Mucosa of gallbladder (tissue), 1 donor: ENCODE data around the gene ABCB9. TPM values are rescaled to one million over a fixed set of nuclear protein-coding genes. Genes with fewer than 3 reads are reported as not detected.
"Not testable (repeated sequence)": the region's sequence is repeated elsewhere in the genome, so short reads cannot be mapped to it uniquely, and the experiment has no call there.

Experiments used
- DNase-seq: peaks from one replicate; pipeline ENCODE4 v3.0.0-alpha.2; 2020; ENCODE audit warnings: low spot score
- total RNA-seq: library from RNA; stranded (reverse); gene quantifications from one replicate; pipeline ENCODE4 v1.2.1, GENCODE V29; 2021
- donor health status: DM: no; HTN: no; CAD: no.

ABCB9 gene
- total RNA-seq, 1 donor from 2014 or later, result 11.6 TPM

DNA sequence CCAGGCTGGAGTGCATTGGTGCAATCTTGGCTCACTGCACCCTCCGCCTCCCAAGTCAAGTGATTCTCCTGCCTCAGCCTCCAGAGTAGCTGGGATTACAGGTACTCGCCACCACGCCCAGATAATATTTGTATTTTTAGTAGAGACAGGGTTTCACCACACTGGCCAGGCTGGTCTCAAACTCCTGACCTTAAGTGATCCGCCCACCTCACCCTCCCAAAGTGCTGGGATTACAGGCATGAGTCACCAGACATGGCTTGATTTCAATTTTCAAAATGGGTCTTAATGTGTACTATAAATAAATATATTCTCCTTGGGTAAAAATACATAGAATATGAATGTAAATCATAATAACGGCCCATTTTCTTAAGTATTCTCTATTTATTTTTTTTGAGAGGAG is 24.9 kb downstream of the ABCB9 start:
- not testable (repeated sequence) for DNase-seq

DNA sequence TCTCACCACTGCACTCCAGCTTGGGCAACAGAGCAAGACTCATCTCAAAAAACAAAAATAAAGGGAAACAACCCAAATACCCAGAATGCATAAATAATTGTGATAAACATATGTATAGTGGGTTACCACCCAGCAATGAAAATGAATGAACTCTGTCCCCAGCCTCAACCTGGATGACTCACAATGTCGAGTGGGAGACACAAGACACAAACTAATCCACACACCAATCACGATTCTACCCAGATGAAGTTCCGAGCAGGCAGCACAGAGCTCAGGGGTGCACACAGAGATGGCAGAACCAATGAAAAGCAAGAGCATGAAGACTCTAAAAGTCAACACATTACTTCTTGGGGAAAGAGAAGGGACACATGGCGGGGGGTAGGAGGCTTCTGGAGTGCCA is 27.1 kb downstream of the ABCB9 start:
- no peak for DNase-seq

DNA sequence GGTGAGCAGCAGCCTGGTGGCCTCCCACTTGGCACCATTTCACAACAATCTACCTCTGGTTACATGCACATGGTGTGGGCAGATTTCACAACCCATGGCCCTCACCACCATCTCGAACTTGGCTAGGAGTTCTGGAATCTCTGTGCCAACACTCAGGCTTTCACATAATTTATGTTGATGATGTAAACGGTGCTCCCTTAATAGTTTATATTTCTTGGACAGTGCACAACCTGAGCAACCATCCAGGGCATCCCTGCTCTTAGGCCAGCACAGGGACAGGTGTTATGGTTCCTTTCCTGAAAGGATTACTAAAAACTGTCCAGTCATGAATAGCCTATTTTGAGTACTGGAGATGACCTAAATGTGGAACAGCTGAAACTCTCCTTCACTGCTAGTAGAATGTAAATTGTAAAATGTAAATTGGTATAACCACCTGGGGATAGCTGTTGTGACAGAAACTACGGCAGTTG is 28.6 kb downstream of the ABCB9 start:
- DNase-seq, result no peak

DNA sequence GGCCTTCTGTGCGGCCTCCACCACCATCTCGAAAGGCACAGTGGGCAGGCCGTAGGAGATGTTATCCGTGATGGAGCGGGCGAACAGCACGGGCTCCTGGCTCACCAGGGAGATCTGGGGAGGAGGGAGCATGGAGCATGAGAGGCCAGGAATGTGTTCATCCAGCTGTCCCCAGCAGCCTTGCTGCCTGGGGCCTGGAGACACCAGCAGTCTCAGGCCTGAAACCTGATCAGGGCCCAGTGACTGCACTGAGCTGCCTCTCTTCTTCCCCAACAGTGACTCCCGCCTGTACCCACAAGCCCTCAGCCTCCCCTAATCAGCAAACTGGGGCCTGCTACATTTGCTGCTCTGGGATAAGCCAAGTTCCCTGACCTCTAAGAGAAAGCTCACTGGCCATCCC is 30.9 kb downstream of the ABCB9 start:
- no peak for DNase-seq

DNA sequence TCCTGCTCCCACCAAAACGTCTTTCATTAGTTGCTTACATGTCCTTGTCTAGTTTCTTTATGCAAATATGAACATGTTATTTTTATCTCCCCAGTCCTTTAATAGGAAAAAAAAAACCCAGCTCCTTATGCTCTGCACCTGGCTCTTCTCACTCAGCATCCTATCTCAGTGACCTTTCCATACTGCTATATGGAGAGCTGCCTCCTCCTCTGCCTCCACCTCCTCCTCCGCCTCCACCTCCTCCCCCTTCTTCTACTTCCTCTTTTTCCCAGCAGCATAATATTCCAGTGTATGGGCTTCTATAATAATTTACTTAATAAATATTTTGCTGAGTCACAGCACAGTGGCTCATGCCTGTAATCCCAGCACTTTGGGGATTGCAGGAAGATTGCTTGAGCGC is 31.5 kb downstream of the ABCB9 start:
- DNase-seq, result no peak

GRCh38 chr12:122932207-122932606 is 34.1 kb downstream of the ABCB9 start:
- no peak for DNase-seq

DNA sequence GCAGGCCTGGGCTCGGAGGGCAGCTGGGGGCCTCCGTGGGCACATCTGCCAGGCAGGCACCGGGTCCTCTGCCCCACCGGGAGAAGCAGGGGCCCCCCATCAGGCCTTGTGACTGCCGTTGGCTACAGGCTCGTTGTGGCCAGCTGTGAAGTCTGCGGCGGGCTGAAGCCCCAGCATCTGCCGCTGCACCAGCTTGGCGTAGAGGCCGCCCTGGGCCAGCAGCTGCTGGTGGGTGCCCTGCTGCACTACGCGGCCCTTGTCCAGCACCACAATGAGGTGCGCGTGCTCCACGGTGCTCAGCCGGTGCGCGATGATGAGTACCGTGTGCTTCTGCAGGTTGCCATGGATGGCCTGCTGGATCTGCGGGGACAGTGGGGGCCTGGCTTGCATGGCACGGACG is 36.5 kb downstream of the ABCB9 start:
- no peak for DNase-seq

DNA sequence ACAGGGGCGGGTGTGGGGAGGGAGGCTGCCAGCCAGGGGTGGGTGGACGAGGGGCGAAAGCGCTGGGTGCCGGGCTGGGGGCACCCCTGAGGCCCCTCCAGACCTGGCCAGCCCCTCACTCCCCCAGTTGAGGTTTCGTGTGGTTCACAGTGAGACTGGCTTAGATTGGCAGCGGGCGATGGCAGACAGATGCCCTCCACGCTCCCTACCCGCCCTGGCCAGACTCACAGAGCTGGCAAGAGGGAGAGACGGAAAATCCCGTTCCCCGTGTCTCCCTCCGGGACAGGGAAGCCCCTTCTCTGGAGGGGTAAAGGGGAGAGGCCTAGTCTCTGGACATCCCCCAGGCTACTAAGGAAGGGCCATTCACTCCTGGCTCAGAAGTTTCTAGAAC is 37.1 kb downstream of the ABCB9 start:
- no peak for DNase-seq

DNA sequence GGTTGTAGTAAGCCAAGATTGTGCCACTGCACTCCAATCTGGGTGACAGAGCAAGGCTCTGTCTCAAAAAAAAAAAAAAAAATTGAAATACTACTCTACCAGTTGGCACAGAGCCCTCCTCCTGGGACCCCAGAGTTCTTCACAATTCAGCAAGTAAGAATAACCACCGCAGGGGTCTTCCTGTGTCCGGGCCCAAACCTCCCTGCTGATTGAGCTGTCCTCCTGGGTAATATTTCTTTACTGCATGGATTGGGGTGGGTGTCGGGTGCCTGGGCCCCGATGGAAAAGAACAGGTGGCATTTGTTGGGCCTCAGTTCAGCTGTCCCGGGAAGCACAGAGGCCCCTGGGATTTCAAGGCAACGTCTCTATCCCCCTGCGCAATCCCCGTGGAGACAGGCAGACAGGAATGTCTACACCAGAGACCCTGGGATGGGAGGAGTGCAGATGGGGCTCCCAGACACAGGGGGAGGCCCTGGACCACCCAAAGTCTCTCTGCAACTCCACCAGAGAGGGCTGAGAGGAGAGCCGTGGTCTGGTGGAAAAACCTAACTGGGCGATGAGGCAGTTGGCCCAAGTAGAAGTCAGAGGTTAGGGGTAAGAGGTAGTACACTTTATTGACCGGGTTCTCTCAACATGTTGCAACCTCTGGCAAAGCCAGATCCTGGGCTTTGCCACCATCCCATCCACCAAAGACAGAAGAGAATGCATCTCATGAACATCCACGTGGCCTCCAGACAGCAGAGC is 37.7 kb downstream of the ABCB9 start:
- no peak for DNase-seq

GRCh38 chr12:122927756-122928403 is 38.4 kb downstream of the ABCB9 start:
- no peak for DNase-seq

GRCh38 chr12:122921917-122922316 is 44.3 kb downstream of the ABCB9 start:
- DNase-seq, result no peak

- DNase-seq, result no peak
Observed at GRCh38 chr12:122920687-122921086, 45.6 kb downstream of the ABCB9 start.

DNA sequence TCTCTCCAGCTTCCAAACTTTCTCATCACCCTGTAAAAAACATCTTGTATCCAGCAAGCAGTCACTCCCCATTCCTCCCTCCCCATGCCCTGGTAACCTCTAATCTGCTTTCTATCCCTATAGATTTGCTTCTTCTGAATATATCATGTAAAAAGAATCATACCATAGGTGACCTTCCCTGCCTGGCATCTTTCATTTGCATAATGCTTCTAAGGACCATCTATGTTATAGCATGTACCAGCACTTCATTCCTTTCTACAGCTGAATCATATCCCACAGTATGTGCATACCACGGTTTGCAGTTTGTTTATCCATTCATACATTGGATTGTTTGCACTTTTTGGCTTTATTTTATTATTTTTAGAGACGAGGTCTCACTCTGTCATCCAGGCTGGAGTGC is 47.4 kb downstream of the ABCB9 start:
- no peak for DNase-seq

DNA sequence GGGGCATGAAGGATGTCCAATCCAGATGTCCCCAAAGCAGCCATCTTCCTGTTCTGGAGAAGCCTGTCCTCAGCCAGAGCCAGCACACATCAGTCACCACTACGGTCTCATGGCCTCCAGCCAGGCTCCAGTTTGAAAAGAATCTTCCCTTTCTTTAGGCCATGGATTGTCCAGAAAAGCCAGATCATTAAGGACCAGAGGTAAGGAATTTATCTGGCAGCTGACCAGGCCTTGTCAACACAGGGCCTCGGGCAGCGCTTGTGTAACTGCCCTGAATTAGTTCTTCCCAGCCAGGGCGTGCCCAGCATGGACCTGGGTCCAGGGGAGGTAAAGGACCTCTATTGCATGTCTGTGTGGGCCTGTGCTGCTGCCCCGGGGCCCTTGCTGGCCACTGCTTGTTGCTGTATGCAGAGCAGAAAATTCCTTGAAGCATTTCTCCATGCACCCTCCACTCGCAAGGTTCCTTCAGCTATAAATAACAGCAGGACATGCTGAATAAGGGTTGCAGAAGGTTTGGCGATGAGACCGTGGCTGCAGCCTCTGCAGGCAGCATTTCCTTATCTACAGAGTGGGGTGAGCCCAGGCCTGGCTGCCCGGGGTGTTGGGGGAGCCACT is 48.6 kb downstream of the ABCB9 start:
- peak; percentile 77 for DNase-seq

DNA sequence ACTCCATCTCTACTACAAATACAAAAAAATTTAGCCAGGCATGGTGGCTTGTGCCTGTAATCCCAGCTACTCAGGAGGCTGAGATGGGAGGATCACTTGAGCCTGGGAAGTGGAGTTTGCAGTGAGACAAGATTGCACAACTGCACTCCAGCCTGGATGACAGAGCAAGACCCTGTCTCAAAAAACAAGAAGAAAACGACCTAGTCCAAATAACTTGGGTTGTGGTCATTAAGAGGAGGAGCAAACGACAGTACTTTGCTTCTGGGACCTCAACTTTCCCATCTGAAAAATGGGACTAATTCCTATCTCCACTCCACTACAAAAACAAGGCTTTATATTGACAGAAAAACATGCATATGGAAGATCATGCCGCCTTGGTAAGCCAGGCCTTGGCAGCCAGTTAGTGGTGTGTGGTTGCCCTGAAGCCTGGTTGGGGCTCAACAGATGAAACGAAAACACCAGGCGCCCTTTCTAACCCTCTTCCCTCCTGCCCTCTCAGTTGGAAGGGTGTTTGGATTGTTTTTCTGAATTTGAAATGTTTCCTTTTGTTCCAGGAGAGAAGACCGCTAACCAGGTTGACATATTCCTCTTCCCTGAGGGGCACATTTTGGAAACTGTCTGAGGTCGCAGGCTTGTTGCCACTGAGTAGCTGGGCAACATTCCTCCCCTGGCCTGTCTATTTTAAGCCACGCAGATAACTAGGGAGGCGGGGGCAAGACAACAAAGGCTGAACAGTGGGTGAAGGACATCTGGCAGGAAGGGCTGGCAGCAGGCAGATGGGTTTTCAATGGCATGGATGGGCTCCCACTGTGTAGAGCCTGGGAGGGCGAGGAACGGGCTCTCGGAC is 56.6 kb downstream of the ABCB9 start:
- DNase-seq, result no peak

GRCh38 chr12:122908915-122909314 is 57.3 kb downstream of the ABCB9 start:
- no peak for DNase-seq

GRCh38 chr12:122905258-122905657 is 61.0 kb downstream of the ABCB9 start:
- not testable (repeated sequence) for DNase-seq

DNA sequence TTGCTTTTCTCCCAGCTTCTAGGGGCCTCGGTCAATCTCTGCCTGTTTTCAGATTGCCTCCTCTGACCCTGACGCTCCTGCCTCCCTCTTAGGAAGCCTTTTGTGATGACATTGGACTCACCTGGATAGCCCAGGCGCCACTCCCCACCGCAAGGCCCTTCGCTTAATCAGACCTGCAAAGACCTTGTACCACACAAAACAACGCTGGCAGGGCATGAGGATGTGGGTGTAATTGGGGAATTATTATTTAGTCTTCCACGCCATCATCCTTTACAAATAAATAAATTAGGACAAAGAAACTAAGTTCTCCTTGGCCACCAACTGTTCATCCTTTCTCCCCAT is 62.6 kb downstream of the ABCB9 start:
- DNase-seq, result no peak

GRCh38 chr12:122902854-122903692 is 63.2 kb downstream of the ABCB9 start:
- no peak for DNase-seq

GRCh38 chr12:122899887-122900286 is 66.4 kb downstream of the ABCB9 start:
- DNase-seq, result no peak

- DNase-seq, result no peak
Observed at GRCh38 chr12:122896662-122897061, 69.6 kb downstream of the ABCB9 start.
